Bone marrow (tissue), 2 donors: Measurements from ENCODE around the gene PDLIM1.

Experiments
- DNase-seq, 2 donors: peaks; one replicate each; lab custom pipeline; 2025; lab: John Stamatoyannopoulos, UW

Gene PDLIM1

GRCh38 chr10:95288303-95288702, 2.5 kb downstream of the PDLIM1 start:
- DNase-seq, result no peak

DNA sequence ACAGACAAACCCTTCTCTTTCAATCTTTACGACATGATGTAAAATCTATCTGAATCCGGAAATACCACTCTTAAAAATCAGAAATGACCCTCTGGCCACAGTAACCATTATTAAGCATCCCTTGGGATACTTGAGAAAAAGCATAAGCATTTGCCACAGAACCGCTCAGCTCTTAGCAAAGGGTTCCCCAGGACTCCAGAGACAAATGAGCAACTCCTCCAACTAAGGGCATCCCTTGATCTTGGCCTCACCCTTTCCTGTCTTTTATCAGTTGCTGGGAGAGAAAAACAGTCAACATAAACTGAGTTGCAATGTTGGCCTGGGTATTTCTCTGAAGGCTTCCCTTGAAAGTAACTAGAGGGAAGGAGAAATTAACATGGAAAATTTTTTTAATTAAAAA, 3.5 kb downstream of the PDLIM1 start:
- no peak for DNase-seq

- DNase-seq, result no peak
Observed at GRCh38 chr10:95286707-95287106, 4.1 kb downstream of the PDLIM1 start.

DNA sequence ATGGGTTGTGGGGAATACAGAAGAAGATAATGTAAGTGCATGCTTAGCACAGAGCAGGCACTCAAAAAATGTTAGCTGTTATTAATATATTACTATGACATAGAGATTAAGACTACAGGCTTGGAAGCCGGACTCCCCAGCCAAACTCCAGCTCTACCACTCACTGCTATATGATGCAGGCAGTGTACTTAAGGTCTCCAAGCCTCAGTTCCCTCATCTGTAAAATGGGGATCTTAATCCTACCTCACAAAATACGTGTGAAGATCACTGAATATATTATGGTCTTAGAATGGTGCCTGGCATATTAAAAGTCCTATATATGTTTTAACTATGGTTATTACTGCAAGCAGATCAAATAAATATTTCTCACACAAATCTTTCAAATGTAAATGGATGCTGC, 5.2 kb downstream of the PDLIM1 start:
- DNase-seq, result no peak

- DNase-seq, result no peak
Observed at GRCh38 chr10:95284807-95285206, 6.0 kb downstream of the PDLIM1 start.

DNA sequence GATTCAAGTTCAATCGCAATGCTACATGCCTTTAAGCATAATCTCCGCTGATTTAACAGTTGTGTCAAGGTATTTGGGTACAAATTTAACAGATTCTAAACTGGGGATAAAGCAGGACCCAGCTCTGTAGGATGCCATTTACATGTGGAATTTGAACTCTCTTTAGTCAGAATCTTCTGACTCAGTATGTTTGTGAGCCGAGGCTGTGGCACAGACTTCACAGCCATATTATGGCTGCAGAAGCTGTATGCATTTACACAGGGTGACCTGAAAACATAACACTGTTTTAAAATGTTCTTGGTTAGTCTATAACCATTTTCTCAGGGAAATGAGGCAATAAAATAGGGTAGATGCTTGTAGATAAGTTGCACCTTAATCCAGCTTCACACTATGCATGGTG, 8.7 kb downstream of the PDLIM1 start:
- no peak for DNase-seq

DNA sequence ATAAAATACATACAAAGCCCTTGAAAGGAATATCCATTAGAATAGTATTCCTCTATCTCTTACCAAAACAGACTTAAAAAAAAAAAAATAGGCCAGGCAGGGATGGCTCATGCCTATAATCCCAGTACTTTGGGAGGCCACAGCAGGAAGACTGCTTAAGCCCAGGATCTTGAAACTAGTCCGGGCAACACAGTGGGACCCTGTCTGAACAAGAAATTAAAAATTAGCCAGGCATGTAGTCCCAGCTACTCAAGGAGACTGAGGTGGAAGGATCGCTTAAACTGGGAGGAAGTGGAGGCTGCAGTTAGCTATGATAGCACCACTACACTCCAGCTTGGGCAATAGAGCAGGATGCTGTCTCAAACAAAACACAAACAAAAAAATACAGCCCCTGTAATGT, 9.6 kb downstream of the PDLIM1 start:
- DNase-seq, result no peak

- DNase-seq, result no peak
Observed at GRCh38 chr10:95280637-95281036, 10.2 kb downstream of the PDLIM1 start.

- no peak for DNase-seq
Observed at GRCh38 chr10:95279042-95279820, 11.6 kb downstream of the PDLIM1 start.

DNA sequence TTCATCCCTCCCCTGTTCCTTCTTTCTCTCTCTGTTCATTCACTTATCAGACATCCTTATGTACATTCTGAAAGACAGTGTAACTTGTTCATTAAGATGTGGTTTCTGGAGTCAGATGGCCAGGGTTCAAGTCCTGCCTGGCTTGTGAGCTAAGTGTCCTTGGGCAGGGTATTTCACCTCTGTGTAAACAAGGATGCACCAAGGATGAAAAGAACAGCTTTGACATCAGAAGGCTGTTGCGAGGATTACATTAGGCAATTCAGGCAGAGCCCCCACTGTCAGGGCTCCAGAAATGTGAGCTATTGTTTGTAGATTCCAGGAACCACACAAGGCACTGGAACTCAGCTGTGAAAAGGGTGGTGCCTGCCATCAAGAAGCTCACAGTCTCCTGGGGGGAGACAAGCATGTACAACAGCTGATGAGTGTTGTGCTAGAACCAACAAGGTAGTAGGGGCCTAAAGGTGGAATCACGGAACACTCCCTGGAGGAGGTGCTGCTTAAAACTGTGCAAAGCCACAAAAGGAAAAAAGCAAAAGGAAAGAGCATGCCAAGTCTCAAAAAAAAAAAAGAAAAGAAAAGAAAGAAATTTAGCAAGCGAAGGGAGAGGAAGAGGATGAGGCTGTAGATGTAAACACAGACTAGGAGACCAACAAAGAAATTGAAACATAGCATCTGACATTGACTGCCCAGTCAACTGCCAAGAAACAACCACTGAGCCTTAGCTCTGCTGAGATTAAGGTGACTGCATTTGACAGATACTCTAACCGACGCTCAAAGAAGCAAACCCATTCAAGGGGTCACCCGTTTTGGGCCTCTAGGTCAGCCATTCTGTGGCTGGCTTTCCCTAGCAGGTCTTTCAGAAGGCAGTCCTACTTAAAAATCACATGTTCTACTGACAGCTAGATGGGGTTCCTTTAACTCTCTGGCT, 12.5 kb downstream of the PDLIM1 start:
- DNase-seq, result no peak

GRCh38 chr10:95277614-95278013, 13.2 kb downstream of the PDLIM1 start:
- DNase-seq, result no peak

DNA sequence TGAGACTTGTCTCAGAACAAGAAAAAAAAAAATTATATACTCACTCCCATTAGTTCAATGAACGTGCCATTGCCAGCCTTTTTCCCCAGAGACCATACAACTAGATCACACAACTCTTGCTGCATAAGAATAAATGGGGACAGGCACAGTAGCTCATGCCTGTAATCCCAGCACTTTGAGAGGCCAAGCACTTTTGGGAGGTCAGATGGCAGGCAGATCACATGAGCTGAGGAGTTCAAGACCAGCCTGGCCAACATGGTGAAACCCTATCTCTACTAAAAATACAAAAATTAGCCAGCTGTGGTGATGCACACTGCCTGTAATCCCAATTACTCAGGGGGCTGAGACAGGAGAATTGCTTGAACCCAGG, 13.6 kb downstream of the PDLIM1 start:
- DNase-seq, result no peak

- DNase-seq, result no peak
Observed at GRCh38 chr10:95276367-95277200, 14.2 kb downstream of the PDLIM1 start.

GRCh38 chr10:95275726-95276366, 15.0 kb downstream of the PDLIM1 start:
- no peak for DNase-seq

- DNase-seq, result no peak
Observed at GRCh38 chr10:95273393-95274312, 17.1 kb downstream of the PDLIM1 start.

DNA sequence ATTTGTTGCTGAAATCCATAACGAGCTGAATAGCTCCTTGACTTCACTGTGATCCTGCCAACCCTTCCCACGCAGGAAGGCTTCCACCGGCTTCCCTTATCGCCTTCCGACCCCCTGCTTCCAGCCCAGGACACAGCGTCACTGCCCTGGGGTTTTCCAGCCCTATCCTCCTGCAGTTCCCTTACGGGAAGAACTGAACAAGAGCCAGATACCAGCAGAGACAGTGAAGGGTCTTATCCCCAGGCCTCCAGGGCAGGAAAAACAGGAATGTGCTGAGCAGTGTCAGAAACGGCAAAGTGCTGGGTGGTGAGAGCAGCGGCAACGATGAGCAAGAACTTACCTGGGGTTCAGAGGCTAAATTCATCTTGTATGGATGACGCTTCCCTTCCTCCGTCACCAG, 22.4 kb downstream of the PDLIM1 start:
- DNase-seq, result no peak

GRCh38 chr10:95267251-95267650, 23.6 kb downstream of the PDLIM1 start:
- DNase-seq, result no peak

DNA sequence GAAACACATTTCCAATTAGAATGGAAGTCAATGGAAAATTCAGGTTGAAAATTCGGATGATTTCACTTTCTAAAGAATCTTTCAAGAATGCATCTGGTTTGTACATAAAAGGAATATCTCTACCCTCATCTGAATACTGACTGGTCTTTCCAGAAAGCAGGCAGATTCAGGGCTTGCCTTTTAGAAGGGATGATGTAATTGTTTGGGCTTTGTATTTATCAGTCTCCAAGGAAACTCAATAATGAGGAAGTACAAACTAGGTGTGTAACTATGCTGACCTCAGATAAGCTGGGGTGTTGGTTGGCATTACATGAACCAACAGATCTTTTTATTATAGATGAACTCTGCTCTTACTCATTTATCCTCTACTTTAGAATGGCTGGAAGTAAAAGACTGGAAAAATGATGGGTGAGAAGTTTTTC, 24.1 kb downstream of the PDLIM1 start:
- DNase-seq, result no peak

DNA sequence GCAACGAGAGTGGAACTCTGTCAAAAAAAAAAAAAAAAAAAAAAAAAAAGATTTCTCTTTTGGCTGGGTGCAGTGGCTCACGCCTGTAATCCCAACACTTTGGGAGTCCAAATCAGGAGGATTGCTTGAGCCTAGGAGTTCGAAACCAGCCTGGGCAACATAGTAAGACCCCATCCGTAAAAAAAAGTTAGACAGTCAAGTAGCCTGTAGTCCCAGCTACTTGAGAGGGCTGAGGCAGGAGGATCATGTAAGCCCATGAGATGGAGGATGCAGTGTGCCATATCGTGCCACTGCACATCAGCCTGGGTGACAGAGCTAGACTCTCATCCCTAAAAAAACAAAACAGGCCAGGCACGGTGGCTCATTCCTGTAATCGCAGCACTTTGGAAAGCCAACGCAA, 25.2 kb downstream of the PDLIM1 start:
- no peak for DNase-seq

DNA sequence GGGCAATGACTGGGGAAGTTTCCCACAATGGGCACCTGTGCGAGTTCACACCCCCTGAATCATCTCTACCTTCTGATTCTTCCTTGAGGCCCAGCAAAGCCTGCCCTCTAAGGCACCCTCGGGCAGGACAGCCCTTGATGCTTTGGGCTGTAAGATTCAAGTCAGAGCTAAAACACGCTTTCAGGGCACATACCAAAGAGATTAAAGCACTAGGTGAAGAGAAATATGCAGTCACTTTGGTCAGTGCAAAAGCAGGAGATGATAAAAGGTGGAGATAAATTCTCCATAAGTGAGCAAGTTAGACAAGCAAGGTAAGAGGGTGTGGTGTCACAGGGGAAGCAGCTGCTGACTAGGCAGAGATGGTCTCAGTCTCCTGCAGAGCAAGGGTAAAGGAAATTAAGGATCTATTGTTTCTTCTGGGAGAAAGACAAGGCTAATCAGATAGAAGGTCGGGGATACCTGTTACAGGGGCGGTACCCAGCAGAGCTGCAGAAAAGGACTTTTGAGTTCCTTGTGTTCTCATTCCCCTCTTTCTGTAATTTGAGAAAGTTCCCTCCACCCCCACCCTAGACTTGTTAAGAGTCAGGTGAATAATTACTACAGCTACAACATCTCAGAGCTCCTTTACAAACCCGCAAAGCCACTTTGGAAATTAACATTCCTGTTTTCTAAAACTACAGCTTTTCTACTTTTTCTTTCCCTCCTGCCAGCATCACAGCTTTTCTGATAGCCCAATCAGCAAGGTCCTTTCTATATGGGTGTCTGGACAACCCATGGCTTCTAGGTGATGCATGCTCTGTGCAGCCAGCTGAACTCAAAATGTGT, 26.4 kb downstream of the PDLIM1 start:
- DNase-seq, result no peak
